AML-193 (cell line): Measurements from ENCODE around the gene DLX1.
"Not testable (repeated sequence)": the region's sequence is repeated elsewhere in the genome, so short reads cannot be mapped to it uniquely, and the experiment has no call there.

Source experiments
- DNase-seq, 2 experiments: peaks; one replicate each; lab custom pipeline; 2025; lab: John Stamatoyannopoulos, UW

Gene DLX1

GRCh38 chr2:172098650-172099471 lies 13.6 kb downstream of the DLX1 start:
- no peak for DNase-seq

GRCh38 chr2:172099472-172100079 lies 14.3 kb downstream of the DLX1 start:
- DNase-seq, result no peak

GRCh38 chr2:172100080-172100934 lies 15.0 kb downstream of the DLX1 start:
- no peak for DNase-seq

GRCh38 chr2:172100935-172101820 lies 15.9 kb downstream of the DLX1 start:
- no peak for DNase-seq

GRCh38 chr2:172101821-172102390 lies 16.6 kb downstream of the DLX1 start:
- DNase-seq, result no peak

- peak; percentile 70 to 88 for DNase-seq
Measured at GRCh38 chr2:172102391-172103359, 17.4 kb downstream of the DLX1 start, which contains the start of gene DLX2. Gene DLX2 (minus strand): TSS chr2:172102900. CDS start chr2:172102538, 362 bp downstream.

GRCh38 chr2:172103471-172104272 lies 18.4 kb downstream of the DLX1 start:
- DNase-seq, result peak; percentile 75 to 76

GRCh38 chr2:172105471-172106107 lies 20.3 kb downstream of the DLX1 start:
- DNase-seq, result no peak

- peak; percentile 39 to 44 for DNase-seq
Measured at GRCh38 chr2:172106108-172106961, 21.0 kb downstream of the DLX1 start.

- DNase-seq, result no peak
Measured at GRCh38 chr2:172107690-172108586, 22.6 kb downstream of the DLX1 start.

GRCh38 chr2:172108587-172108930 lies 23.3 kb downstream of the DLX1 start:
- no peak for DNase-seq

GRCh38 chr2:172109256-172109987 lies 24.1 kb downstream of the DLX1 start:
- DNase-seq, result no peak

GRCh38 chr2:172109988-172110811 lies 24.9 kb downstream of the DLX1 start:
- DNase-seq, result no peak

GRCh38 chr2:172113617-172114016 lies 28.3 kb downstream of the DLX1 start:
- peak in 1 of 2 experiments; percentile 20 for DNase-seq

GRCh38 chr2:172114176-172114575 lies 28.9 kb downstream of the DLX1 start:
- not testable (repeated sequence) for DNase-seq
